Stimulated activated CD4-positive, alpha-beta T cell treated with anti-CD3 and anti-CD28 coated beads, Interleukin-12 subunit alpha, Interleukin-12 subunit beta, amount 100 ng/mL, for 4 hours (primary cell): ENCODE data around the gene CWF19L1.
"Not testable (repeated sequence)": the region's sequence is repeated elsewhere in the genome, so short reads cannot be mapped to it uniquely, and the experiment has no call there.

Source experiments
- DNase-seq: peaks from one replicate; pipeline ENCODE4 v3.0.0-alpha.2; 2020

CWF19L1 gene

GRCh38 chr10:100267239-100268104 is at the start of gene CWF19L1:
TSS of gene CWF19L1 (minus strand) at chr10:100267638. CDS start at chr10:100267593, 45 bp downstream.
- peak; percentile 71 for DNase-seq

GRCh38 chr10:100315615-100316014 is 48.2 kb upstream of the CWF19L1 start:
- DNase-seq = no peak

GRCh38 chr10:100311298-100311697 is 43.9 kb upstream of the CWF19L1 start:
- no peak for DNase-seq

GRCh38 chr10:100307684-100308083 is 40.2 kb upstream of the CWF19L1 start:
- DNase-seq = no peak

GRCh38 chr10:100306861-100307260 is 39.4 kb upstream of the CWF19L1 start:
- no peak for DNase-seq

GRCh38 chr10:100304414-100304813 is 37.0 kb upstream of the CWF19L1 start:
- DNase-seq = no peak

GRCh38 chr10:100303724-100304319 is 36.4 kb upstream of the CWF19L1 start:
- DNase-seq = no peak

- DNase-seq = not testable (repeated sequence)
Observed at GRCh38 chr10:100301123-100301522, 33.7 kb upstream of the CWF19L1 start.

GRCh38 chr10:100297242-100297641 is 29.8 kb upstream of the CWF19L1 start:
- DNase-seq = no peak

GRCh38 chr10:100293066-100293465 is 25.6 kb upstream of the CWF19L1 start:
- no peak for DNase-seq

GRCh38 chr10:100292300-100292699 is 24.9 kb upstream of the CWF19L1 start:
- DNase-seq = not testable (repeated sequence)

- DNase-seq = no peak
Observed at GRCh38 chr10:100291356-100291755, 23.9 kb upstream of the CWF19L1 start.

- no peak for DNase-seq
Observed at GRCh38 chr10:100289641-100290040, 22.2 kb upstream of the CWF19L1 start.

GRCh38 chr10:100288196-100288595 is 20.8 kb upstream of the CWF19L1 start:
- DNase-seq = no peak

- DNase-seq = no peak
Observed at GRCh38 chr10:100287756-100288155, 20.3 kb upstream of the CWF19L1 start.

- DNase-seq = peak; percentile 86
Observed at GRCh38 chr10:100286051-100287033, 18.9 kb upstream of the CWF19L1 start, which contains the start of gene BLOC1S2. TSS of gene BLOC1S2 (minus strand) at chr10:100286680. CDS start at chr10:100286659, 21 bp downstream.

GRCh38 chr10:100285326-100285725 is 17.9 kb upstream of the CWF19L1 start:
- DNase-seq = not testable (repeated sequence)

- no peak for DNase-seq
Observed at GRCh38 chr10:100282907-100283306, 15.5 kb upstream of the CWF19L1 start.

- DNase-seq = not testable (repeated sequence)
Observed at GRCh38 chr10:100276971-100277370, 9.5 kb upstream of the CWF19L1 start.

GRCh38 chr10:100265821-100266485 is 1.5 kb downstream of the CWF19L1 start:
- no peak for DNase-seq

- no peak for DNase-seq
Observed at GRCh38 chr10:100254191-100254590, 13.2 kb downstream of the CWF19L1 start.

GRCh38 chr10:100253041-100253440 is 14.4 kb downstream of the CWF19L1 start:
- no peak for DNase-seq
